Cardiac muscle cell (in vitro differentiated cells and primary cell): ENCODE data around the gene FRS3. TPM values are rescaled to one million over a fixed set of nuclear protein-coding genes. Genes with fewer than 3 reads are reported as not detected.

Experiments used
- DNase-seq, 2 donors: peaks; one replicate each; pipeline versions ENCODE4 v3.0.0 to v3.0.0-alpha.2; 2010 to 2017; ENCODE audit warnings: low read depth in 1 of 2, low spot score in 1 of 2
- H3K27ac ChIP-seq: fragments of 200-600 bp; sonication (generic); 2 replicates; pipeline ENCODE4 v1.5.1; 2016
- H3K27me3 ChIP-seq: fragments of 200-600 bp; sonication (generic); 2 replicates; pipeline ENCODE4 v1.6.0; 2016; ENCODE audit warnings: control low read depth
- H3K36me3 ChIP-seq: fragments of 200-600 bp; sonication (generic); 2 replicates; pipeline ENCODE4 v1.5.1; 2016; ENCODE audit warnings: control low read depth
- H3K4me1 ChIP-seq: fragments of 200-600 bp; sonication (generic); 2 replicates; pipeline ENCODE4 v1.8.1; 2017; ENCODE audit warnings: low read depth, mild to moderate bottlenecking, mixed run types
- H3K4me3 ChIP-seq: fragments of 200-600 bp; sonication (generic); 2 replicates; pipeline ENCODE4 v1.5.1; 2016; ENCODE audit warnings: mild to moderate bottlenecking
- H3K9me3 ChIP-seq: fragments of 200-600 bp; sonication (generic); 2 replicates; pipeline ENCODE4 v1.5.1; 2017; ENCODE audit warnings: low read depth, mild to moderate bottlenecking, control low read depth
- CTCF ChIP-seq: IDR thresholded peaks from 2 replicates; pipeline ENCODE4 v1.5.1; 2012; ENCODE audit warnings: low read depth, mild to moderate bottlenecking, low read length
- polyA plus RNA-seq: library from polyadenylated mRNA; unstranded; fragments of >200 nt; fragmentation: Nextera tagmentation; extraction: Ambion mirVana; gene quantifications from 2 replicates; pipeline ENCODE4 v1.2.1, GENCODE V29; 2016
- total RNA-seq: library from RNA; depleted of rRNA; stranded (reverse); fragments of >200 nt; gene quantifications from 2 replicates; pipeline ENCODE4 v1.2.3, GENCODE V29; 2016

The FRS3 gene
- total RNA-seq (24.7 and 25.9 TPM in 2 replicates), polyA plus RNA-seq (25.3 and 31.6 TPM in 2 replicates)

- TF ChIP-seq CTCF: peak; percentile 87
- H3K9me3 ChIP-seq: no peaks in the 10 kb centered on the region
- peak within 1 kb of the TSS; percentile 68 for H3K4me3 ChIP-seq
- H3K27me3 ChIP-seq: no peaks in the 10 kb centered on the region
- peaks cover 5% of the 10 kb centered on the region for H3K36me3 ChIP-seq
- peak within 1 kb of the TSS; percentile 75 for H3K27ac ChIP-seq
- H3K4me1 ChIP-seq: peaks cover 15% of the 10 kb centered on the region
- peak; percentile 97 for DNase-seq
These were observed at the start of gene FRS3 for GRCh38 chr6:41779788-41780550. FRS3 (minus strand) TSS chr6:41779900; CDS start chr6:41776987, 2,913 bp downstream.

- no peak for TF ChIP-seq CTCF
- no peak overlapping the region for H3K27ac ChIP-seq
These were observed 46.8 kb upstream of the FRS3 start for GRCh38 chr6:41826343-41827022.

GRCh38 chr6:41824571-41825569, 45.2 kb upstream of the FRS3 start:
- peak in 1 of 2 donors; percentile 43 for DNase-seq
- TF ChIP-seq CTCF: no peak
- Histone ChIP-seq H3K4me3 (no peak overlapping the region), H3K4me1 (peaks cover 9% of the 10 kb centered on the region), H3K27ac (no peak overlapping the region), H3K36me3 (no peaks in the 10 kb centered on the region), H3K9me3 (no peaks in the 10 kb centered on the region), H3K27me3 (no peaks in the 10 kb centered on the region)

More at GRCh38 chr6:41826343-41827022, 46.8 kb upstream of the FRS3 start:
- no peaks in the 10 kb centered on the region for H3K27me3 ChIP-seq
- H3K36me3 ChIP-seq: no peaks in the 10 kb centered on the region
- H3K9me3 ChIP-seq: no peaks in the 10 kb centered on the region
- peaks cover 9% of the 10 kb centered on the region for H3K4me1 ChIP-seq
- H3K4me3 ChIP-seq: no peak overlapping the region
- no peak for DNase-seq

- Histone ChIP-seq H3K27ac (no peak overlapping the region), H3K4me1 (peaks cover 9% of the 10 kb centered on the region), H3K4me3 (no peak overlapping the region), H3K36me3 (no peaks in the 10 kb centered on the region), H3K9me3 (no peaks in the 10 kb centered on the region), H3K27me3 (no peaks in the 10 kb centered on the region)
- DNase-seq: no peak
- no peak for TF ChIP-seq CTCF
These were observed 43.5 kb upstream of the FRS3 start for GRCh38 chr6:41823178-41823577.

GRCh38 chr6:41822021-41822420, 42.3 kb upstream of the FRS3 start:
- H3K36me3 ChIP-seq: no peaks in the 10 kb centered on the region
- no peak for DNase-seq

More at GRCh38 chr6:41822021-41822420, 42.3 kb upstream of the FRS3 start:
- TF ChIP-seq CTCF: no peak
- H3K4me3 ChIP-seq: no peak overlapping the region
- H3K4me1 ChIP-seq: peaks cover 9% of the 10 kb centered on the region
- H3K27me3 ChIP-seq: no peaks in the 10 kb centered on the region
- H3K9me3 ChIP-seq: no peaks in the 10 kb centered on the region
- H3K27ac ChIP-seq: no peak overlapping the region
